HL-60/S4 (cell line): ENCODE data around the gene SLC44A5.
"Not testable (repeated sequence)": the region's sequence is repeated elsewhere in the genome, so short reads cannot be mapped to it uniquely, and the experiment has no call there.

ENCODE experiments used
- in situ Hi-C: fragments of 300-500 bp; cut with MboI; formaldehyde crosslinking; loops from 2 replicates; pipeline ENCODE4 v1.14.3; 2022; ENCODE audit warnings: low sequenced_read_pairs

The SLC44A5 gene

GRCh38 chr1:75375476-75376447 lies 235.2 kb downstream of the SLC44A5 start:
- in situ Hi-C loops = not testable (repeated sequence)

GRCh38 chr1:75373542-75374159 lies 237.3 kb downstream of the SLC44A5 start:
- in situ Hi-C loops = no loop called here

- in situ Hi-C loops = no loop called here
Observed at GRCh38 chr1:75366595-75366994, 244.3 kb downstream of the SLC44A5 start.

GRCh38 chr1:75361260-75361659 lies 249.7 kb downstream of the SLC44A5 start:
- in situ Hi-C loops = no loop called here

GRCh38 chr1:75354267-75354666 lies 256.6 kb downstream of the SLC44A5 start:
- in situ Hi-C loops = not testable (repeated sequence)

- in situ Hi-C loops = no loop called here
Observed at GRCh38 chr1:75353051-75353450, 257.9 kb downstream of the SLC44A5 start.

- in situ Hi-C loops = no loop called here
Observed at GRCh38 chr1:75345538-75346292, 265.2 kb downstream of the SLC44A5 start.

GRCh38 chr1:75342786-75343185 lies 268.1 kb downstream of the SLC44A5 start:
- in situ Hi-C loops = no loop called here

GRCh38 chr1:75341537-75341936 lies 269.4 kb downstream of the SLC44A5 start:
- in situ Hi-C loops = no loop called here

- in situ Hi-C loops = no loop called here
Observed at GRCh38 chr1:75338616-75339483, 272.1 kb downstream of the SLC44A5 start.

- in situ Hi-C loops = no loop called here
Observed at GRCh38 chr1:75334876-75335389, 276.0 kb downstream of the SLC44A5 start.

GRCh38 chr1:75330624-75331023 lies 280.3 kb downstream of the SLC44A5 start:
- in situ Hi-C loops = no loop called here

- in situ Hi-C loops = no loop called here
Observed at GRCh38 chr1:75328691-75329090, 282.2 kb downstream of the SLC44A5 start.

- in situ Hi-C loops = no loop called here
Observed at GRCh38 chr1:75327395-75327794, 283.5 kb downstream of the SLC44A5 start.

GRCh38 chr1:75317976-75318375 lies 292.9 kb downstream of the SLC44A5 start:
- in situ Hi-C loops = no loop called here

- in situ Hi-C loops = no loop called here
Observed at GRCh38 chr1:75316230-75316629, 294.7 kb downstream of the SLC44A5 start.

- in situ Hi-C loops = no loop called here
Observed at GRCh38 chr1:75312620-75313019, 298.3 kb downstream of the SLC44A5 start.

GRCh38 chr1:75310067-75310466 lies 300.8 kb downstream of the SLC44A5 start:
- in situ Hi-C loops = no loop called here

- in situ Hi-C loops = no loop called here
Observed at GRCh38 chr1:75308365-75308764, 302.5 kb downstream of the SLC44A5 start.

GRCh38 chr1:75305061-75305460 lies 305.9 kb downstream of the SLC44A5 start:
- in situ Hi-C loops = no loop called here
